B cell (primary cell): ENCODE data around the gene NDUFS6.

Experiments
- EZH2 ChIP-seq: IDR thresholded peaks from 2 replicates; pipeline ENCODE4 v1.6.1; 2012; ENCODE audit warnings: borderline replicate concordance, low read depth, mild to moderate bottlenecking, moderate library complexity, low read length; ENCODE audit not compliant: insufficient read depth, poor library complexity, severe bottlenecking
- TF ChIP-seq, protein P1 (sequence below): fragments of 200-600 bp; IDR thresholded peaks from one replicate; pipeline ENCODE4 v1.8.0; 2022; ENCODE audit warnings: antibody characterized with exemption, mild to moderate bottlenecking

DNA sequence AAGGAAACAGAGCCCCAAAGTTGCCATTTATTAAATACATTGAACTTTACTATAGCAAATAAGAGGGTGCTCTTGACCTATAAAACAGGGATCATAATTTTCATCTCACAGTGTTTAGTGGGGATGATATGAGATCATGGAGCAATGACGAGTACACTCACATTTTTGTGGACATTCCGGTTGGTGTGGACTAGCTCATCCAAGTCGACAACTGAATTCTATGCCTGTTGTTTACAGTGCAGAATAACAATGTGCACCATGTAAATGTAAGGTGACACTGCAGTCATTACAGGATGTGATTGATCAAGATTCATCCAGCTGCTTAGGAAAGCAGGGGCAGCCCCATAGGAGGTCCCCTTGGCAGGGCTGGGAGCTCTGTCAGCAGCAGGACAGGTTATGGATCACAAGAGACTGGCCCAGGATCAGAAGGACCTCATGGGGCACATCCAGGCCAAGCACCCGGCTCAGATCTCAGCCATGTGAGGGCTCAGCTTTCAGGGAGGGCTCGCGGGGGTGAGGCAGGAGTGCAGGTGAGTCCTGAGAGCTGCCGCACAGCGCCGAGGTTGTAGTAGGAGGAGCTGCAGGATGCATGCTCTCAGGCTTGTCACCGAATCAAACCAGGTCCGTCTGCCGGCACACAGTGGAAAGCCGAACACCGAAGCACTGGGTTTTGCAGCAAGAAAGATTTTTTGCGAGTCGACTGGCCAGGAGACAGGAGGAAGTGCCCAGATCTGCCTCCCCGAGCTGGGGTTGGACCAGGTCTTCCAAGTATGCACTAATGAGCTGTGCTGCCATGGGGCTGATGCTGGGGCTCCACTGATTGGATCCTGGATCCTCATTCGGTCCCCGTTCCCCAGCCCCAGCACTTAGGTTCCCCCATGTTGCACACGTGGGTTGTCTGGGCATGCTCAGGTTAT is 29.8 kb upstream of the NDUFS6 start:
- no peak for TF ChIP-seq EZH2
- TF ChIP-seq, protein P1, sequence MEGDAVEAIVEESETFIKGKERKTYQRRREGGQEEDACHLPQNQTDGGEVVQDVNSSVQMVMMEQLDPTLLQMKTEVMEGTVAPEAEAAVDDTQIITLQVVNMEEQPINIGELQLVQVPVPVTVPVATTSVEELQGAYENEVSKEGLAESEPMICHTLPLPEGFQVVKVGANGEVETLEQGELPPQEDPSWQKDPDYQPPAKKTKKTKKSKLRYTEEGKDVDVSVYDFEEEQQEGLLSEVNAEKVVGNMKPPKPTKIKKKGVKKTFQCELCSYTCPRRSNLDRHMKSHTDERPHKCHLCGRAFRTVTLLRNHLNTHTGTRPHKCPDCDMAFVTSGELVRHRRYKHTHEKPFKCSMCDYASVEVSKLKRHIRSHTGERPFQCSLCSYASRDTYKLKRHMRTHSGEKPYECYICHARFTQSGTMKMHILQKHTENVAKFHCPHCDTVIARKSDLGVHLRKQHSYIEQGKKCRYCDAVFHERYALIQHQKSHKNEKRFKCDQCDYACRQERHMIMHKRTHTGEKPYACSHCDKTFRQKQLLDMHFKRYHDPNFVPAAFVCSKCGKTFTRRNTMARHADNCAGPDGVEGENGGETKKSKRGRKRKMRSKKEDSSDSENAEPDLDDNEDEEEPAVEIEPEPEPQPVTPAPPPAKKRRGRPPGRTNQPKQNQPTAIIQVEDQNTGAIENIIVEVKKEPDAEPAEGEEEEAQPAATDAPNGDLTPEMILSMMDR, result no peak
